ENCODE data around the gene DDA1.

Gene DDA1

GRCh38 chr19:17330262-17331044 lies 21.1 kb downstream of the DDA1 start:
- DNase-seq, result no peak

- DNase-seq, result no peak
These were observed 21.7 kb downstream of the DDA1 start for GRCh38 chr19:17331045-17331558.

- DNase-seq, result no peak
These were observed 23.0 kb downstream of the DDA1 start for GRCh38 chr19:17332360-17332676.

GRCh38 chr19:17332677-17333581 lies 23.6 kb downstream of the DDA1 start:
- peak in 1 of 14 donors; percentile 48 for DNase-seq

- peak in 2 of 14 donors; percentile 22 to 36 for DNase-seq
These were observed 24.4 kb downstream of the DDA1 start for GRCh38 chr19:17333611-17334413.

- DNase-seq, result peak; percentile 52 to 98 (median 88)
These were observed 25.3 kb downstream of the DDA1 start, which contains the start of gene ANO8 for GRCh38 chr19:17334414-17335409. Gene ANO8 (minus strand): TSS chr19:17334855. CDS start chr19:17334670, 185 bp downstream.

- DNase-seq, result no peak
These were observed 26.2 kb downstream of the DDA1 start for GRCh38 chr19:17335575-17335974.

GRCh38 chr19:17336872-17337674 lies 27.7 kb downstream of the DDA1 start, which contains the start of gene GTPBP3:
Gene GTPBP3 (plus strand): TSS chr19:17337553. CDS start chr19:17337612, 59 bp downstream.
- DNase-seq, result peak; percentile 42 to 100 (median 89)

- no peak for DNase-seq
These were observed 28.5 kb downstream of the DDA1 start for GRCh38 chr19:17337675-17338432.

GRCh38 chr19:17338433-17339078 lies 29.2 kb downstream of the DDA1 start:
- DNase-seq, result peak in 1 of 14 donors; percentile 9

GRCh38 chr19:17339088-17339741 lies 29.9 kb downstream of the DDA1 start:
- DNase-seq, result no peak

- no peak for DNase-seq
These were observed 31.0 kb downstream of the DDA1 start for GRCh38 chr19:17340302-17340870.

GRCh38 chr19:17340871-17341357 lies 31.6 kb downstream of the DDA1 start:
- DNase-seq, result no peak

GRCh38 chr19:17341386-17341785 lies 32.0 kb downstream of the DDA1 start:
- DNase-seq, result no peak

GRCh38 chr19:17341845-17342244 lies 32.5 kb downstream of the DDA1 start:
- no peak for DNase-seq

- DNase-seq, result peak in 10 of 14 donors; percentile 7 to 76 (median 31)
These were observed 36.8 kb downstream of the DDA1 start for GRCh38 chr19:17346109-17346671.

- DNase-seq, result peak in 1 of 14 donors; percentile 24
These were observed 38.0 kb downstream of the DDA1 start for GRCh38 chr19:17347361-17347760.

Data from C1 segment of cervical spinal cord (tissue), 14 donors.